Smooth muscle cell (in vitro differentiated cells): Measurements from ENCODE around the gene CDH4. TPM values are rescaled to one million over a fixed set of nuclear protein-coding genes. Genes with fewer than 3 reads are reported as not detected.

ENCODE experiments used
- DNase-seq: peaks from one replicate; lab custom pipeline; 2025; ENCODE audit not compliant: unreplicated experiment; lab: John Stamatoyannopoulos, UW
- H2AFZ ChIP-seq: fragments of 200-600 bp; sonication (generic); 2 replicates; pipeline ENCODE4 v1.6.0; 2016; ENCODE audit warnings: antibody characterized with exemption, low read depth, mild to moderate bottlenecking
- H3F3A ChIP-seq: fragments of 200-600 bp; sonication (generic); 2 replicates; pipeline ENCODE4 v1.6.0; 2017; ENCODE audit warnings: antibody characterized with exemption, low read depth
- H3K27ac ChIP-seq: fragments of 200-600 bp; sonication (generic); 2 replicates; pipeline ENCODE4 v1.5.1; 2016; ENCODE audit warnings: low read depth, mild to moderate bottlenecking
- H3K27me3 ChIP-seq: fragments of 200-600 bp; sonication (generic); 2 replicates; pipeline ENCODE4 v1.6.1; 2016; ENCODE audit warnings: low read depth, mild to moderate bottlenecking
- H3K36me3 ChIP-seq: fragments of 200-600 bp; sonication (generic); 2 replicates; pipeline ENCODE4 v1.5.1; 2016; ENCODE audit warnings: low read depth
- H3K4me1 ChIP-seq: fragments of 200-600 bp; sonication (generic); 2 replicates; pipeline ENCODE4 v1.5.1; 2016; ENCODE audit warnings: low read depth
- H3K4me2 ChIP-seq: fragments of 200-600 bp; sonication (generic); 2 replicates; pipeline ENCODE4 v1.6.0; 2016; ENCODE audit warnings: mild to moderate bottlenecking
- H3K4me3 ChIP-seq: fragments of 200-600 bp; sonication (generic); 2 replicates; pipeline ENCODE4 v1.5.1; 2016; ENCODE audit warnings: mild to moderate bottlenecking
- H3K79me2 ChIP-seq: fragments of 200-600 bp; sonication (generic); 2 replicates; pipeline ENCODE4 v1.6.0; 2016; ENCODE audit warnings: low read depth, mild to moderate bottlenecking
- H3K9ac ChIP-seq: fragments of 200-600 bp; sonication (generic); 2 replicates; pipeline ENCODE4 v1.6.0; 2016; ENCODE audit warnings: low read depth
- H3K9me3 ChIP-seq: fragments of 200-600 bp; sonication (generic); replicated peaks from 2 replicates; pipeline ENCODE4 v1.5.1; 2016; ENCODE audit warnings: low read depth
- H4K20me1 ChIP-seq: fragments of 200-600 bp; sonication (generic); 2 replicates; pipeline ENCODE4 v1.6.0; 2016; ENCODE audit warnings: low read depth
- WGBS: methylation state at CpG from one replicate; pipeline ENCODE4 v1.1.7; 2016; ENCODE audit warnings: low lambda C conversion rate; 5-methylcytosine and 5-hydroxymethylcytosine counted together
- polyA plus RNA-seq: library from polyadenylated mRNA; unstranded; fragments of >200 nt; fragmentation: Nextera tagmentation; extraction: Ambion mirVana; gene quantifications from 2 replicates; pipeline ENCODE4 v1.2.1, GENCODE V29; 2016
- total RNA-seq: library from RNA; depleted of rRNA; stranded (reverse); fragments of >200 nt; gene quantifications from 2 replicates; pipeline ENCODE4 v1.2.3, GENCODE V29; 2014
- TF ChIP-seq, protein P1 (sequence below): fragments of 200-600 bp; sonication (generic); IDR thresholded peaks from 2 replicates; pipeline ENCODE4 v1.5.1; 2017; ENCODE audit warnings: borderline replicate concordance, mild to moderate bottlenecking, antibody characterized with exemption; ENCODE audit not compliant: insufficient read depth, poor library complexity, severe bottlenecking

CDH4 gene
- total and polyA plus RNA-seq, 2 experiments from 2014 or later = 0.03 to 0.04 TPM

DNA sequence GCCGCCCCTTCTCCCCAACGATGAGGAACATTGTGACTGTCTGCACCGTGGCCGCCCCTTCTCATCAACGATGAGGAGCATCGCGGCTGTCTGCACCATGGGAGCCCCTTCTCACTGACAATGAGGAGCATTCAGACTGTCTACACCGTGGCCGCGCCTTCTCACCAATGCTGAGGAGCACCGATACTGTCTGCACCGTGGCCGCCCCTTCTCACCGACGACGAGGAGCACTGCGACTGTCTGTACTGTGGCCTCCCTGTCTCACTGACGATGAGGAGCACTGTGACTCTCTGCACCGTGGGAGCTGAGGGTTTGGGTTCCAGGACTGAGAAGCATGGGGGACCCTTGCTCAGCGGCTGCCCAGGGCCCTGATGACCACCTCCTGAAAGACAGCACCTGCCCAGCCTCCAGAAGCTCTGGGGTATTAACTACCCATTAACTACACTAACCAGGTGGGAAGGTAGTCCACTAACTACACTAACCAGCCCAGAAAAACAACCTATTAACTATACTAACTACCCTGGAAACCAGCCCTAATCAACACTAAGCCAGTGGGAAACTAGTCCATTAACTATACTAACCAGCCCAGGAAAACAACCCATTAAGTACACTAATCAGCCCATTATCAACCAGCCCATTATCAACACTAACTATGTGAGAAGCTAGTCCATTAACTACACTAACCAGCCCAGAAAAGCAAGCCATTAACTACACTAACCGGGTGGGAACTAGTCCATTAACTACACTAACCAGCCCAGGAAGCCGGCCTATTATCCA, 696.7 kb downstream of the CDH4 start:
- H3K36me3 ChIP-seq = no peaks in the 10 kb centered on the region
- TF ChIP-seq, protein P1, sequence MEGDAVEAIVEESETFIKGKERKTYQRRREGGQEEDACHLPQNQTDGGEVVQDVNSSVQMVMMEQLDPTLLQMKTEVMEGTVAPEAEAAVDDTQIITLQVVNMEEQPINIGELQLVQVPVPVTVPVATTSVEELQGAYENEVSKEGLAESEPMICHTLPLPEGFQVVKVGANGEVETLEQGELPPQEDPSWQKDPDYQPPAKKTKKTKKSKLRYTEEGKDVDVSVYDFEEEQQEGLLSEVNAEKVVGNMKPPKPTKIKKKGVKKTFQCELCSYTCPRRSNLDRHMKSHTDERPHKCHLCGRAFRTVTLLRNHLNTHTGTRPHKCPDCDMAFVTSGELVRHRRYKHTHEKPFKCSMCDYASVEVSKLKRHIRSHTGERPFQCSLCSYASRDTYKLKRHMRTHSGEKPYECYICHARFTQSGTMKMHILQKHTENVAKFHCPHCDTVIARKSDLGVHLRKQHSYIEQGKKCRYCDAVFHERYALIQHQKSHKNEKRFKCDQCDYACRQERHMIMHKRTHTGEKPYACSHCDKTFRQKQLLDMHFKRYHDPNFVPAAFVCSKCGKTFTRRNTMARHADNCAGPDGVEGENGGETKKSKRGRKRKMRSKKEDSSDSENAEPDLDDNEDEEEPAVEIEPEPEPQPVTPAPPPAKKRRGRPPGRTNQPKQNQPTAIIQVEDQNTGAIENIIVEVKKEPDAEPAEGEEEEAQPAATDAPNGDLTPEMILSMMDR = no peak
- no peak overlapping the region for H2AFZ ChIP-seq
- H3K27ac ChIP-seq = no peak overlapping the region
- no peaks in the 10 kb centered on the region for H3K4me1 ChIP-seq
- H3K4me3 ChIP-seq = no peak overlapping the region
- H3K9ac ChIP-seq = no peak overlapping the region
- no peaks in the 10 kb centered on the region for H3K79me2 ChIP-seq
- no peaks in the 10 kb centered on the region for H3K27me3 ChIP-seq
- 90% methylated on average over 22 of the region's 22 CpGs for WGBS
- DNase-seq = no peak
- no peaks in the 10 kb centered on the region for H3K9me3 ChIP-seq
- no peak overlapping the region for H3K4me2 ChIP-seq
- H4K20me1 ChIP-seq = no peaks in the 10 kb centered on the region
- no peaks in the 10 kb centered on the region for H3F3A ChIP-seq

DNA sequence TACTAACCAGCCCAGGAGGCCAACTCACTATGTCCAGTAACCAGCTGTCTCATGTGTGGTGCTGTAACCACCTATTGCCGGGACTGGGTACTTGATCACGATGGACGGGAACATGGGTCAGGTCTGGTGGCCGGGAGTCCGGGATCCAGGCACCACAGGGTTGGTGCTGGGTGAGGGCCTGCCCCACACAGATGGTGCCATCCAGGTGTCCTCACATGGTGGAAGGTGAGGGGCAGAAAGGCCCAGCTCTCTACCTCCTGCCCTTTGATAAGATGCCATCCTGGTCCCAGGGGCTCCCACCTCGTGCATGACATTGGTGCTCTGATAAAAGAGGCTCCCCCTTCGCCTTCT, 697.3 kb downstream of the CDH4 start:
- no peak overlapping the region for H3K4me2 ChIP-seq
- H3F3A ChIP-seq = no peaks in the 10 kb centered on the region
- no peaks in the 10 kb centered on the region for H3K36me3 ChIP-seq
- H3K79me2 ChIP-seq = no peaks in the 10 kb centered on the region
- no peak overlapping the region for H3K27ac ChIP-seq
- no peak overlapping the region for H3K9ac ChIP-seq
- H3K9me3 ChIP-seq = no peaks in the 10 kb centered on the region
- no peak for DNase-seq
- WGBS = 98% methylated on average over 7 of the region's 7 CpGs
- no peak overlapping the region for H2AFZ ChIP-seq
- no peaks in the 10 kb centered on the region for H4K20me1 ChIP-seq
- H3K4me3 ChIP-seq = no peak overlapping the region
- H3K4me1 ChIP-seq = no peaks in the 10 kb centered on the region
- no peaks in the 10 kb centered on the region for H3K27me3 ChIP-seq
- TF ChIP-seq, protein P1 = no peak

DNA sequence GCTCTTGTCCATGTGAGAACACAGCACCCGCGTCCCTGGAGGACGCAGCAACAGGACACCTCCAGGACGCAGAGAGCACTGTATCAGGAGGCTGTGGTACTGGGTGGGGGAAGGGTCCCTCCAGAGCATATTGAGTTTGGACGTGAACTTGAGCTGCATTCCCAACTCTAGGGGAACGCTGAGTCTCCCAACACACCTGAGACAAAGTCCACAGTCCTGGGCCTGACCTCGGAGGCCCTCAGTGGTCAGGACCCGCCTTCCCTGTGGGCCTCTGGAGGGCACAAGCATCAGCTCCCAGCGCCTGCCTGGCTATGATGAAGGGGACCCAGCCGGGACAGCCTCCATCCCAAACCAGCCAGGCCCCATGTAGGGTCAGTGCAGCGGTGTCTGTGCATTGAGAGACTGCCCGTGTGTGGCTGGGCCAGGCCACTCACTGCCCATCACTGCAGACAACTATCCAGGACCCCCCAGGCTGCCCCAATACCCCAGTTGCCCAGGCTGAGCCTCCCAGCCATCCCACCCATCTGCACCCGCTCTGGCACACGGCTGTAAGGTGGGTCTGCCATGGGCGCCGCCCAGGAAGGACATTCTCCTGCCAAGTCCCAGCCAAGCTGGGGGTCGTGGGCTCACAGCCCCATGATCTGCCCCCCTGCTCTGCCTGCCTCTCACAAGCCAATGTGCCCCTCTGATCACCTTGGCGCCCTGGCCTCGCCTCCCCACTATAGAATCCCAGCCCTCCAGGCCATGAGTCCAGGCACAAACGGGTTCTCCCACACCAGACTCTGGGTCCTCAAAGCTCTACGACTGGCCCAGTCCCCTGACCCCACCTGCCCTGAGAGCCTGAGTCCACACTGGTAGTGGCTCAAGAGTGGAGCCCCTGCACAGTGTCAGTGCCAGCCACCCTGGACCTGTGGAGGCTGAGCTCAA, 697.9 kb downstream of the CDH4 start:
- H3K36me3 ChIP-seq = no peaks in the 10 kb centered on the region
- 85% methylated on average over 21 of the region's 21 CpGs for WGBS

More for the DNA sequence above, 697.9 kb downstream of the CDH4 start:
- Histone ChIP-seq H3K9ac (no peak overlapping the region), H3K4me3 (no peak overlapping the region), H3K27ac (no peak overlapping the region), H3K79me2 (no peaks in the 10 kb centered on the region), H3F3A (no peaks in the 10 kb centered on the region), H2AFZ (no peak overlapping the region), H3K4me1 (no peaks in the 10 kb centered on the region), H3K4me2 (no peak overlapping the region), H3K9me3 (no peaks in the 10 kb centered on the region), H4K20me1 (no peaks in the 10 kb centered on the region), H3K27me3 (no peaks in the 10 kb centered on the region)
- DNase-seq = no peak
- TF ChIP-seq, protein P1 = no peak
